ENCODE measurements around the gene ZNF709.
"Not testable (repeated sequence)": the region's sequence is repeated elsewhere in the genome, so short reads cannot be mapped to it uniquely, and the experiment has no call there.

Gene ZNF709

GRCh38 chr19:12453495-12453894 lies 31.1 kb downstream of the ZNF709 start:
- no peak for DNase-seq (ENCODE audit: low spot score)

GRCh38 chr19:12450844-12451243 lies 33.8 kb downstream of the ZNF709 start:
- FAIRE-seq (no peak), DNase-seq (ENCODE audit: low spot score) (no peak)

More at GRCh38 chr19:12453495-12453894, 31.1 kb downstream of the ZNF709 start:
- FAIRE-seq, result no peak

GRCh38 chr19:12448808-12449207 lies 35.8 kb downstream of the ZNF709 start:
- FAIRE-seq, result no peak

GRCh38 chr19:12440541-12441316 lies 43.9 kb downstream of the ZNF709 start, which contains the start of gene ZNF443:
TSS of gene ZNF443 (minus strand) at chr19:12441021. CDS start at chr19:12440914, 107 bp downstream.
- peak; percentile 84 for DNase-seq (ENCODE audit: low spot score)
- no peak for FAIRE-seq

More at GRCh38 chr19:12448808-12449207, 35.8 kb downstream of the ZNF709 start:
- DNase-seq (ENCODE audit: low spot score), result no peak

GRCh38 chr19:12439686-12440540 lies 44.7 kb downstream of the ZNF709 start:
- not testable (repeated sequence) for FAIRE-seq; DNase-seq (ENCODE audit: low spot score)

DNA sequence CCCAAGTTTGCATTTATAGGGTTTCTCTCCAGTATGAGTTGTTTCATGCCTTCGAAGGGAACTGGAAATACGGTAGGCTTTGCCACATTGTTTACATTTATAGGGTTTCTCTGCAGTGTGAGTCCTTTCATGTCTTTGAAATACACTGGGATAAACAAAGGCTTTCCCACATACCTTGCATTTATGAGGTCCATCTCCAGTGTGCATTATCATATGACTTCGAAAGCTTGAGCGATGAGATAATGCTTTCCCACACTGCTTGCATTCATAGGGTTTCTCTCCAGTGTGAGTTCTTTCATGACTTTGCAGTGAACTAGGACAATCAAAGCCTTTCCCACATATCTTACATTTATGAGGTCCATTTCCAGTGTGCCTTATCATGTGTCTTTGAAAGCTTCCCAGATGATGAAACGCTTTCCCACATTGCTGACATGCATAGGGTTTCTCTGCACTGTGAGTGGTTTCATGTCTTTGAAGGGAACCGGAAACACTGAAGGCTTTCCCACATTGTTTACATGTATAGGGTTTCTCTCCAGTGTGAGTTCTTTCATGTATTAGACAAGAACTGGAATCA lies 53.8 kb downstream of the ZNF709 start:
- FAIRE-seq; DNase-seq (ENCODE audit: low spot score): not testable (repeated sequence)

DNA sequence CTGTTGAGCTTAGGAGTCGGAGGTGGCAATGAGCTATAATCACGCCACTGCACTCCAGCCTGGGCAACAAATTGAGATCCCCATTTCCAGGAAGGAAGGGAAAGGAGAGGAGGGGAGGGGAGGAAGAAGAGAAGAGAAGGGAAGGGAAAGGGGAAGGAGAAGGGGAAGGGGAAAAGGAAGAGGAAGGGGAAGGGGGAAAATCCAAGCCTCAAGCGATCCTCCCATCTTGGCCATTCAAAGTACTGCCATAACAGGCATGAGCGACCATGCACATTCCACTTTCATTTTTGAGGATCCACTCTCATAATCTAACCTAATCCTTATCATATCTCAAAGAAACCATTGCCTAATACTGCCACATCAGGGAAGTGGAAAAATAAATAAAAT lies 58.7 kb downstream of the ZNF709 start:
- DNase-seq (ENCODE audit: low spot score) (no peak), FAIRE-seq (no peak)

GRCh38 chr19:12425236-12425887 lies 59.3 kb downstream of the ZNF709 start:
- FAIRE-seq, result no peak
- DNase-seq (ENCODE audit: low spot score), result no peak

- FAIRE-seq; DNase-seq (ENCODE audit: low spot score): not testable (repeated sequence)
These were observed 67.3 kb downstream of the ZNF709 start for GRCh38 chr19:12417273-12417672.

- no peak for FAIRE-seq
- no peak for DNase-seq (ENCODE audit: low spot score)
These were observed 72.7 kb downstream of the ZNF709 start for GRCh38 chr19:12411893-12412292.
